ENCODE measurements around the gene GRIK4. TPM values are rescaled to one million over a fixed set of nuclear protein-coding genes. Genes with fewer than 3 reads are reported as not detected.
A peak's percentile ranks its signal among the peaks of the same experiment; 100 is the strongest.

The GRIK4 gene
- total and polyA plus RNA-seq, 2 donors (not counting 1 experiment from before 2014, with no cell fraction given): 0.12 to 0.27 TPM

- intact Hi-C loops (cut with micrococcal nuclease): loop anchor here (5.0 kb wide), 1 partner anchor 176 kb away; the partner anchor contains the start of gene ARHGEF12
Observed at GRCh38 chr11:120512739-120513435, 1.3 kb downstream of the GRIK4 start.

More at GRCh38 chr11:120512739-120513435, 1.3 kb downstream of the GRIK4 start:
- H3K27me3 Mint-ChIP-seq: peaks cover 71% of the 10 kb centered on the region
- no peak for TF ChIP-seq EZH2 (IDR thresholded peaks at IDR 0.05; ENCODE audit: borderline replicate concordance, insufficient read depth, low read depth, low read length, poor library complexity, severe bottlenecking)
- no peak for TF ChIP-seq CTCF (IDR thresholded peaks at IDR 0.05)
- ATAC-seq (ENCODE audit: low read depth) (no peak), DNase-seq (no peak)
- peak overlapping the region; percentile 55 for H3K4me3 Mint-ChIP-seq
- H3K27ac ChIP-seq (ENCODE audit: low read length in 2 of 2): no peak overlapping the region
- CTCF ChIA-PET: interaction anchor here (0.6 to 1.7 kb wide), 2 partner anchors 81 to 172 kb away, joined by 3 to 6 read pairs; no protein-coding TSS in a partner anchor
- H3K27me3 ChIP-seq (replicated peaks in 1 of 4; ENCODE audit: control extremely low read depth in 1 of 4, control insufficient read depth in 3 of 4, insufficient read depth in 4 of 4, low read length in 3 of 4): peaks cover 0 to 38% (median 6%) of the 10 kb centered on the region in 4 experiments
- no peaks in the 10 kb centered on the region for H3K36me3 ChIP-seq (replicated peaks in 1 of 2; ENCODE audit: control extremely low read depth in 1 of 2, control insufficient read depth in 1 of 2, extremely low read depth in 1 of 2, insufficient read depth in 2 of 2, low read length in 1 of 2)
- no peak overlapping the region for H3K27ac Mint-ChIP-seq
- no peak overlapping the region for H3K4me2 ChIP-seq (replicated peaks; ENCODE audit: low read depth, low read length, poor library complexity, severe bottlenecking)
- POLR2A ChIA-PET: interaction anchor here (0.6 kb wide), 1 partner anchor 102 kb away, joined by 3 read pairs; no protein-coding TSS in a partner anchor
- H3K9me3 Mint-ChIP-seq (ENCODE audit: insufficient read depth): no peaks in the 10 kb centered on the region
- H3K4me1 Mint-ChIP-seq: peaks cover 3% of the 10 kb centered on the region
- peaks cover 3 to 7% of the 10 kb centered on the region in 2 donors for H3K4me1 ChIP-seq (ENCODE audit: control insufficient read depth in 2 of 2, insufficient read depth in 2 of 2, low read length in 2 of 2)
- no peaks in the 10 kb centered on the region for H3K79me2 ChIP-seq (ENCODE audit: control insufficient read depth, insufficient read depth, low read length)
- H3K4me3 ChIP-seq (ENCODE audit: control extremely low read depth in 1 of 5, extremely low read depth in 1 of 5, insufficient read depth in 1 of 5, low read depth in 2 of 5, low read length in 4 of 5): no peak overlapping the region
- H3K9me3 ChIP-seq (ENCODE audit: control extremely low read depth in 1 of 3, control insufficient read depth in 2 of 3, insufficient read depth in 1 of 3, low read length in 2 of 3): no peaks in the 10 kb centered on the region
- 78% methylated on average over 17 of the region's 22 CpGs for WGBS (ENCODE audit: insufficient coverage)
- H2AFZ ChIP-seq (ENCODE audit: insufficient read depth, low read depth, low read length, poor library complexity, severe bottlenecking): no peak overlapping the region
- no peak overlapping the region for H3K9ac ChIP-seq (ENCODE audit: low read length)
- H4K20me1 ChIP-seq (ENCODE audit: control insufficient read depth, insufficient read depth, low read length, poor library complexity, severe bottlenecking): no peaks in the 10 kb centered on the region
